ENCODE results near the gene GLCE.
"Not testable (repeated sequence)": the region's sequence is repeated elsewhere in the genome, so short reads cannot be mapped to it uniquely, and the experiment has no call there.

Gene GLCE

GRCh38 chr15:69161079-69161877 lies 843 bp downstream of the GLCE start:
- no peak for DNase-seq

- DNase-seq = no peak
Observed at GRCh38 chr15:69161878-69162213, 1.4 kb downstream of the GLCE start.

- DNase-seq = no peak
Observed at GRCh38 chr15:69163141-69163669, 2.8 kb downstream of the GLCE start.

DNA sequence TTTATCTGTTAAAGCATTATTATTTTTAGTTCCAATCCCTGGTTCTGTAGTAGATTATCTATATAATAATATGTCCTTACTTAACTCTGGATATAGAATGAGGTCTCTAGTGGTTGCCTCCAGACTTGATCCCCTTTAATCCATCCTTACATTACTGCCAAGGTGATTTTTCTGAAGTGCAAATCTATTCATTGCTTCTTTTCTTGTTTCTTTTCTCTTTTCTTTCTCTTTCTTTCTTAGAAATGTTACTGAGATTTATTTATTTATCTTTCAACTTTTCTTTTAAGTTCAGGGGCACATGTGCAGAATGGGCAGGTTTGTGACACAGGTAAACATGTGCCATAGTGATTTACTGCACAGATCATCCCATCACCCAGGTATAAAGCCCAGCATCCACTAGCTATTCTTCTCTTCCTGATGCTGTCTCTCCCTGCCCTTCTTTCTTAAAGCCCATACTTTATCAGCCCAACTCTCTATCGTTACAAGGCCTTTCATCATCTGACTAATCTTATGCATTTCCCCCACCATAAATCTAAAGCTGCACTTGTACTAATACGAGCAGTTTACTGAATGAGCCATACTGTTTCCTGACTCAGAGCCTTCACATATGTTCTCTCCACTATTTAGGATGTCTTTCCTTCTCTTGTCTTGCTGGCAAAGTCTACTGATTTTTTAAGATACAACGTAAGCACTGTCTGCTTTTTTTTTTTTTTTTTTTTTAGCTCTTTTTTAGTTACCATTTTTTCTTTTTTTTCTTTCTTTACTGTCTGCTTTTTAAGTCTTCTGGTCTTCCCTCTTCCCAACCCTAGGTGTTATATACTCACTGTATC lies 4.6 kb downstream of the GLCE start:
- no peak for DNase-seq

GRCh38 chr15:69165637-69166025 lies 5.2 kb downstream of the GLCE start:
- DNase-seq = no peak

- no peak for DNase-seq
Observed at GRCh38 chr15:69167218-69167846, 6.9 kb downstream of the GLCE start.

DNA sequence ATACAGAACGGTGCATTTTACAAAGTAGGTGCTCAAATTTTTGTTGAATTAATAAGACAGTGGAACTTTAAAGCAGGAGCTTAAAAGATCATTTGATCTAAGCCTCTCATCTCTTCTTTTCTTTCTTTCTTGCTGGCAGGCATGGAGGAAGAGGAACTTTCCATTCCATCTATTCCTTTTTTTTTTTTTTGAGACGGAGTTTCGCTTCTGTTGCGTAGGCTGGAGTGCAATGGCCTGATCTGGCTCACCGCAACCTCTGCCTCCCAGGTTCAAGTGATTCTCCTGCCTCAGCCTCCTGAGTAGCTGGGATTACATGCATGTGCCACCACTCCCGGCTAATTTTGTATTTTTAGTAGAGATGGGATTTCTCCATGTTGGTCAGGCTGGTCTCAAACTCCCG lies 7.9 kb downstream of the GLCE start:
- DNase-seq = not testable (repeated sequence)

GRCh38 chr15:69169540-69169939 lies 9.1 kb downstream of the GLCE start:
- DNase-seq = not testable (repeated sequence)

DNA sequence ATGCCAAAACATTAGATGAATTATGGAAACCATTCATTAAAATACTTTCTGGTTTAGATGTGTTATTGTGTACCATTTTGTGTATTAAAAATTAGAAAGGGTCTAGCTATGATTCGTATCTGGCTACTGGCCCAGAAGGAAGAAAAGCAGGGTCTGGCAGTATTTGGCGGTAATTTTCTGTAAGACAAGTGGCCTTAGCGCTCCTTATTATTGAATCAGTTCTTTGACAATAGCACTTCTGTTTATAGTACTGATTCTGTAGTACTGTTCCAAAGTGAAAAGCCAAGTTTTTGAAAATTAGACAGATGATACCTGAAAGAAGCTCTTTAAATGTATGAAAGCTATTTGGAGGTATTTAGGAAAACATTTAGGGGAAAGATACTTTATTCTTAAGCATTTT lies 10.2 kb downstream of the GLCE start:
- no peak for DNase-seq

- no peak for DNase-seq
Observed at GRCh38 chr15:69172847-69173246, 12.4 kb downstream of the GLCE start.

DNA sequence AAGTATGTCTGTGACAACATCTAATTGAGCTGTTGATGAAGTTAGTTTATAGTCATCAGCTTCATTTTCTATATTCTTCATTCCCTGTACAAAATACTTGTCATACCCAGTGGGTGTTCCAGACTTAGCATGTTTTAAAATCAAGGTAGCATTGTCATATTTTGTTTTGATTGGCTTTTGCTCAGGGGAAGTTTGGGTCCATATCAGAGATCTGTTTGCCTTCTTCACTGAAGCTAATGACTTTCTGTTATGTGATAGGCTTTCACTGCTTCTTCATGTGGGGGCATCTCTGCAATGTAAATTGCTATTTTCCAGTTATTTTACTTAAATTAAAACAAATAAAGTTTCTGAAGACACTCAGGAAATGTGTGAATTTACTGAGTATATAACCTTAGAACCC lies 15.1 kb downstream of the GLCE start:
- no peak for DNase-seq

DNA sequence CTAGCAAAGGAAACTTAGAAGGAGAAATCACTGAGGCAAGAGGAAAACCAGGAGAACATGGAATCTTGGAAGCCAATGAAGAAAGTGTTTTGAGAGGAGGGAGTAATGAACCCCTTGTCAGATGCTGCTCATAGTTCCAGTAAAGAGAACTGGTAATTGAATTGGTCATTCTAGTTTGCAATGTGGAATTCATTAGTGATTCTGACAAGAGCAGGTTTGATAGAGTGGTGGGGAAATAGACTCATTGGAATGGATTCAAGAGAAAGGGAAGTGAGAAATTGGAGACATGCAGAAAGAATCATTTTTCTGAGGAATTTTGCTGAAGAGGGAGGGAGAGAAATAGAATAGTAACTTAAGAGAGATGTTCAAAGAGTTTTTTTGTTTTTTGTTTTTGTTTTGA lies 21.0 kb downstream of the GLCE start:
- DNase-seq = no peak

- DNase-seq = no peak
Observed at GRCh38 chr15:69185216-69185615, 24.8 kb downstream of the GLCE start.

DNA sequence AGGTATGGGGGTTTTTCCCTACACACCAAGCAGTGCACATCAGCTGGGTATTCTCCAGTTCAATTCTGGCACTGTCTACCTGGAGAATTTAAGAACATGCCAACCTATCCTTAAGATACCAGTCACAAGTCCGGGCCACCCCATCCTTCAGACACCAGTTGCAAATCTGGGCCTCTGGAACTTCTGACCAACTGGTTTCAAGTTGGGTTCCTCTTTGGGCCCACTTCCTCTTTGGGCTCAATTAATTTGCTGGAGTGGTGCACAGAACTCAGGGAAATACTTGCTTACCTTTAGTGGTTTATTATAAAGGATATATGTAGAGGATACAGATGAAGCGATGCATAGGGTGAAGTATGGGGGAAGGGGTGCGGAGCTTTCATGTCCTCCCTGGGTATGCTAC lies 25.3 kb downstream of the GLCE start:
- no peak for DNase-seq

GRCh38 chr15:69189157-69189556 lies 28.7 kb downstream of the GLCE start:
- DNase-seq = no peak

GRCh38 chr15:69190091-69190490 lies 29.7 kb downstream of the GLCE start:
- DNase-seq = no peak

DNA sequence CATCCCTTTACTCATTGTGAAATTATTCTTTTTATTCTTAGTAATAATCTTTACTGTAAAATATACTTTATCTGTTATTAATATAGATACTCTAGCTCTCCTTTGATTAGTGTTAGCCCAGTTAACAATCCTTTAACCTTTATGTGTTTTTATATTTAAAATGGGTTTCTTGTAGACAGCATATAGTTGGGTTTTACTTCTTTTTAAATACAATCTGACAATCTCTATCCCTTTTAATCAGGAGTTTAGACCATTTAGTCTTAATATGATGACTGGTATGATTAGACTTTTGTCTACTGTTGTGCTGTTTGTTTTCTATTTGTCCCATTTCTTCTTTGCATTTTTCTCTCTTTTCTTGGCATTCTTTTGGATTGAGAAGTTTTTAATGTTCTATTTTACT lies 30.1 kb downstream of the GLCE start:
- no peak for DNase-seq

DNA sequence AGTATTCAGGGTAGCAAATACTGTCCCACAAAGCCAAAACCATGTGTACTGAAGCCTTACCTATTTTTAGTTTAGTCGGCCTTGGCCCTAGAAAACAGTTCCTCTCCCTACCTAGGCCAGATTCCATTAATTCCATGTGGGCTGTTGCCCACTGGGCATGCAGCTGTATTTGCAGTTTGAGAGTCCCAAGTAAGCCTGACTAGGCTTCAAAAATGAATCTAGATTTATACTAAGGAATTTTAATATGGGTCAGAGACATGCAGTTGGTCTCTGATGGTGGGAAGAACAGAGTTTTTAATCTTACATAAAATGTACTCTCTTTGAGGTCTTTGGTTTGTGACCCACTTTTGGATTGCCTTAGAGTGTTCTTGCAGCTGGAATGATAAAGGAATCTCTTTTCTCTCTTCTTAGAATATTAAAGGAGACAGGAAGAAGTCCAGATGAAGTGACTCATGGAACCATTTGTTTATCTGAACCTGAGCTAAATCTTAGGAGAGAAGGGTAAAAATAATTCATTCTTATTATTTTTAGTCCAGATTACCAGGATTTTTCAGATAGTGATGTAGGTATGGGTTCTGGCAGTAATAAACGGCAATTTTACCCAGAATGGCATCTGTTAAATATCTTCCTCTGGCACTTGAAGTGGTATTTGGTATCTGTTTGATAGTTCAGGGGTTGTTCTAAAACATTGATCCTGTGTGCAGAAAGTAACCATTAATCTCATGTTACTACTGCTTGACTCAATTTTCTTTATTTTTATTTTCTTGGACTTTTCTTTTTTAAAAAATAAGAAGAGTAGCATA lies 33.8 kb downstream of the GLCE start:
- no peak for DNase-seq

DNA sequence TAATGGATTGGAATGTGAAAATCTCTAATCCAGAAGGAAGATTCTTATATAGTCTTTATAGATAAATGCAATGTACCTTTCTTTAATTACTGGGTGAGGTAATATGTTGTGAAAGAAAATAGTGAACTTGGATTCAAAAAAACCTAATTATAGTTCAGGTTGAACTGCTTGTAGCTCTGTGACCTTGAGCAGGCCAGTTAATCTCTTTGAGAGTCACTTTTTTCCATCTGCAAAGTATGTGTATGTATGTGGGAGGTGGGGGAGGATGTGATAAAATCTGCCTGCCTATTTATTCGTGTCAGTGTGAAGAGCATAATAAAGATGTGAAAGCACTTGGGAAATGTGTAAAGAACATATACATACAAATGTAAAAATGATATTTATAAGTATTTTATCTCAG lies 34.4 kb downstream of the GLCE start:
- DNase-seq = no peak

- no peak for DNase-seq
Observed at GRCh38 chr15:69200832-69201745, 40.7 kb downstream of the GLCE start.

- no peak for DNase-seq
Observed at GRCh38 chr15:69206079-69206478, 45.6 kb downstream of the GLCE start.

DNA sequence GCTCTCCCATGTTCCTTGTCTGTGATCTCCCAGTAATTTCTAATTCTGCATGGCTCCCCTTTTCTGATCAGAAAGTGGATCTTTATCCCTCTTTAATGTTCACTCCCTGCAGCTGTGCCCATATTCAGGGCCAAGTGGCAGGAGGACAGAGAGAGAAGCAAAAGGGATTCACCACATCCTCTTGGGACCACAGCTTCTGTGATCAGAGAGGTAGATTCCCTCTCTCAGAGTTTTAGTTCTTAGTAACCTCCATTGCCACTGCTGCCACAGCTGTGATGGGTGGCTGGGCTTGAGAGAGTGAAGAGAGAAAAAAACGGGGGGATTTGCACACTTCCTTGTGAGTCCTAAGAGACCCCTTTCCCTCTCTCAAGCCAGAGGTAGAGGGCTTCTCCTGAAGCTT lies 49.2 kb downstream of the GLCE start:
- no peak for DNase-seq
